Hepatocyte (in vitro differentiated cells): ENCODE measurements around the gene CASTOR2.

Source experiments
- CTCF ChIP-seq: fragments of 200-600 bp; sonication (generic); IDR thresholded peaks from 2 replicates; pipeline ENCODE4 v1.5.1; 2016; ENCODE audit warnings: antibody characterized with exemption, mild to moderate bottlenecking; ENCODE audit not compliant: poor library complexity
- EZH2 ChIP-seq: fragments of 200-600 bp; sonication (generic); IDR thresholded peaks from 2 replicates; pipeline ENCODE4 v1.6.1; 2016; ENCODE audit warnings: antibody characterized with exemption, mild to moderate bottlenecking, borderline replicate concordance
- EZH2phosphoT487 ChIP-seq: fragments of 200-600 bp; sonication (generic); IDR thresholded peaks from one replicate; pipeline ENCODE4 v1.6.1; 2018; ENCODE audit warnings: antibody characterized with exemption, mild to moderate bottlenecking, low read depth, moderate library complexity; ENCODE audit not compliant: unreplicated experiment, severe bottlenecking

GRCh38 chr7:75045881-75046280 lies 81.4 kb downstream of the CASTOR2 start:
- TF ChIP-seq CTCF: no peak
- TF ChIP-seq EZH2phosphoT487: no peak
- no peak for TF ChIP-seq EZH2
